ENCODE results near the gene DUSP5.
A peak's percentile ranks its signal among the peaks of the same experiment; 100 is the strongest.
"Not testable (repeated sequence)": the region's sequence is repeated elsewhere in the genome, so short reads cannot be mapped to it uniquely, and the experiment has no call there.

Gene DUSP5, protein sequence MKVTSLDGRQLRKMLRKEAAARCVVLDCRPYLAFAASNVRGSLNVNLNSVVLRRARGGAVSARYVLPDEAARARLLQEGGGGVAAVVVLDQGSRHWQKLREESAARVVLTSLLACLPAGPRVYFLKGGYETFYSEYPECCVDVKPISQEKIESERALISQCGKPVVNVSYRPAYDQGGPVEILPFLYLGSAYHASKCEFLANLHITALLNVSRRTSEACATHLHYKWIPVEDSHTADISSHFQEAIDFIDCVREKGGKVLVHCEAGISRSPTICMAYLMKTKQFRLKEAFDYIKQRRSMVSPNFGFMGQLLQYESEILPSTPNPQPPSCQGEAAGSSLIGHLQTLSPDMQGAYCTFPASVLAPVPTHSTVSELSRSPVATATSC

DNA sequence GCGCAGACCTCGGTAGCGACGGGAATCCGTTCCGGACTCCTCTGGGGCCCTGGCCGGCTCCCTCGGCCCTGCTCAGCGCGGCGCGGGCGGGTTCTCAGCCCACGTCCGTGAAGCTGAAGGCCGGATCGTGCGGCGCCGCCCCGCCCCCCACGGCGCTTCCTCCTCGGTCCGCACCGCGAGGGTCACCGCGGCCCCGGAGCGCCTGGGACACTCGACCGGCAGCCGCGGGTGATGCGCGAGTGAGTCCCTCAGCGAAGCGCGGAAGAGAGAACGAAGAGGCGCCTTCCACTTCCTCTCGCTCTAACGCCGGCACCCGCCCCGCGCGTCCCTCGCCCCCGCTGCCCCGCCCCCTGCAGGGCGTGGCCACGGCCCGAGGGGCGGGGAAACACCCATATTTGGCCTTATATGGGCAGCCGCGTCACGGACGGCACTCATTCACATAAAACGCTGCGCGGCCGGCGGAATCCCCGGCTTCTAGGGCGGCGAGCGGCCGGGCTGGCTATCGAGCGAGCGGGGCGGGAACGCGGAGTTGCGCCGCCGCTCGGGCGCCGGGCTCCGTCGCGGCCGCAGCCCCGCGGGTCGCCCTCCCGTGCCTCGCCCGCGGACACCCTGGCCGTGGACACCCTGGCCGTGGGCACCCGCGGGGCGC lies at the start of gene DUSP5:
TSS of gene DUSP5 (plus strand) at position 470 of the 649 bp plus-strand sequence. CDS start 215 bp downstream, outside the sequence.
- peak; percentile 96 to 100 for DNase-seq

DNA sequence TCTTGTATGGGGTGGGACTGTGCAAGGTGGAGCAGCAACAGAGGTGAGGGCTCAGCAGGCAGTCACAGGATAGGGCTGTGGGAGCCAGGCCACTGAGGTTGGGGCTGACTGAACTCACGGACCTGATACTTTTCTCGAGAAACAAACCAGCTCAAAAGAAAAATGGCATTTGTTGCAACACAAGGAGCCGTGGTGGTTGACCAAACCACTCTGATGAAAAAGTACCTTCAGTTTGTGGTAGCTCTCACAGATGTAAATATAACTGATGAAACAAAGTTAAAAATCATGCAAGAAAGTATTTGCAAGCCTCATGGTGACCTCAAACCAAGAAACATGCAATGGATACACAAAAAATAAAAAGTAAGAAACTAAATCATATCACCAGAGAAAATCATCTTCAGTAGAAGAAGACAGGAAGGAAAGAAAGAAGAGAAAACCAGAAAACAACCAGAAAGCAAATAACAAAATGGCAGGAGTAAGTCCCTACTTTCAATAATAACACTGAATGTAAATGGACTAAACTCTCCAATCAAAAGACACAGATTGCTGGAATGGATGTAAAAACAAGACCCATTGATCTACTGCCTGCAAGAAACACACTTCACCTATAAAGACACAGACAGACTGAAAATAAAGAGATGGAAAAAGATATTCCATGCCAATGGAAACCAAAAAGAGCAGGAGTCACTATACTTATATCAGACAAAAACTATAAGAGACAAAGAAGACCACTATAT lies 48.9 kb upstream of the DUSP5 start:
- DNase-seq: no peak

DNA sequence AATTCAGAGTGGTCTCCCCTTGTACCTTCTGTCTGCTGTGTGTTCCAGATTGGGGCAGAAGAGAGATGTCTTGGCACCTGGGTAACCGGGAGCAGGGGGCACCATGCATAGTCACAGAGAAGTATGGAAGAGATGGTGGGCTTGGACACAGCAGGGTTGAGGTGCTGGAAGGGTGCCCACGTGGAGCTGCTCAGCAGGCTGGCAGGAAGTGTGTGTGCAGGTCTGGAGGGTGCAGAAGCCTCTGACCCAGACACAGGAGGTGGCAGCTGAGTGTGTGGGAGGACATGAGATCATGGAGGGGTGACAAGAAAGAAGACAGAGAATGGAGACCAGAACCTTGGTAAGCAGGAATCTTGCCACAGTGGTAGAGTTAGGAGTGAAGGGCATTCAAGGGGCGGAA lies 42.3 kb upstream of the DUSP5 start:
- DNase-seq: peak in 1 of 2 donors; percentile 52

DNA sequence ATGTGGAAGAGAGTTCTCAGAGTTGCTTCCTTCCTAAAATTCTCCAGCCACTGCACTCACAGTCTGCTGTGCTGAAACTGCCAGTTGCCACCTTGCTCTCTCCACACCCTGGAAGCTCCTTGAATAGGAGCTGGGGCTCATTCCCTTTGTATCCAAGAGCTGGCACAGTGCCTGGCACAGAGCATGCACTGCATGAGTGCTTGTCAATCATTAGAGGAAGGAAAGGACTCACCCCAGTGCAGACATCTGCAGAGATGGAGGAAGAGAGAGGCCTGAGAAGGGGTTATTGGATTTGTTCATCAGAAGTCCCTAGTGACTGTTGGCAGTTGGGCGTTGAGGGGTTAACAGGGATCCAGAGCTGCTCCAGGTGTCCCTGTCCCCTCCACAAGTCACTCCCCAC lies 41.7 kb upstream of the DUSP5 start:
- no peak for DNase-seq

DNA sequence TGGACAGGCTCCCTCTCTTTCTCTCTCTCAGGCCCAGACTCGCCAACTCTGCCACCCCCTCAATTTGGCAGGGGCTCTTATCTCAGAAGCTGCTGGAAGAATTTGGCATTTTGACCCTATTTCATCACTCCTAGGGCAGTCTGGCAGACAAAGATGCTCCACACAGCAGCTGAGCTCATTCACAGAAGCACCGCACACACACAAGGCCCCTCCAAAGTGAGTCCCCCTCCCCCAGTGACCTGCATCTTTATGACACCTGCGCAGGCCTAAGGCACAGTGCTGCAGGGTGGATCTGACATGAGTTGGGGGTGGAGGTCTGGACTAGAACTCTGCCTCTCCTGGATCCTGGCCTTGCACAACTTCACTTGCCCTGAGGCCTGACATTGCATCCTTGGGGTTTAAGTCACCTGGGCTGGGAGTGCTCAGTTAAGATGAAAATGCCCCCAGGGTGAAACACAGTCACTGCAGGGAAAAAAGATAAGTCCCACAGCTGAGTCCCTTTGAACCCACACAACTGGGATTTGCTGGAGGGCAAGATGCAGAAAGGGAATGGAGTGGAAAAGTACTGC lies 41.1 kb upstream of the DUSP5 start:
- no peak for DNase-seq

DNA sequence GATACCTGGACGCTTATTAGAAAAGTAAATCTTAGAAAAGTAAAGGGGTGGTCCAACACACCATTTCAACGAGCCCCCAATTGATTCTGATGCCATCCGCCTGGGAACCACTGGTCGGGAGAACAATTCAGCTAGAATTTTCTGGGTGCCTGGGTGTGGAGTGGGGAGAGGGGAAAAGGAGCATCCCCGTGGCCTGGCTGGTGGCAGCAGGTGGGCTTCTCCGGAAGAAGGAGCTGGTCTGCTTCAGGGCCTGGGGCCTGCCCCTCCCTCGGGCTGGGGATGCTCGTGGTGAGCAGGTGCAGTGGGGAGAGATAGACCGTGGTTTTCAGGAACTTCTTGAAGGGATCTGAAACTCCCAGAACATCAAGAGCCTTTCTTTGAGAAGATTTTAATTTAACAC lies 39.9 kb upstream of the DUSP5 start:
- no peak for DNase-seq

DNA sequence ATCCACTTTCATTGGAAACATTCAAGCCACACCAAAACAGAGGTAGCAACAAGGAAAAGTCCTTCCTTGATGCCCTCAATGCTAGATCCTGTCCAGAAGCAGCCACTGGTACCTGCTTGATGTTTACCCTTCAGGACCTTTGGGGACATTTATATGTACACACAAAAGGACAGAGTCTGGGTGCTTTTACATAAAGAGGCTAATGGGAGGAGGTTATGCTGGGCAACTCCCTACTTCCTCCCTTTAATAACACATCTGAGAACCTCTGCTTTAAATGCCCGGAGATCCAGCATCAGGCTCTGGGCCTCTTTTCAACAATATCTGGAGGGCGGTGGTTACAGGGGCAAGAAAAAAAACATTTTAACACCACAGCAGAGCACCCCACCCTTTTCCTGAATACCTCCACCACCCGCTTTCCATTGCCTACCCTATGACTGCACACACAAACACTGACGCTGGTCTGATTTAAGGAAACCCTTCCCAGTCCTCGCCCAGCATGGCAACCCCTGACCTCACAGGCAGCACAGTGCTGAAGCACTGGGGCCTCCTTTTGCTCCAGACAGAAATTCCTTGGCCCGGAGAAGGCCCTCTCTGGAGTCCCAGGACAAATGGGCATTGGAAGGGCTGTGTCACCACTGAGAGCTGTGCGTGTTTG lies 39.3 kb upstream of the DUSP5 start:
- peak in 1 of 2 donors; percentile 15 for DNase-seq

DNA sequence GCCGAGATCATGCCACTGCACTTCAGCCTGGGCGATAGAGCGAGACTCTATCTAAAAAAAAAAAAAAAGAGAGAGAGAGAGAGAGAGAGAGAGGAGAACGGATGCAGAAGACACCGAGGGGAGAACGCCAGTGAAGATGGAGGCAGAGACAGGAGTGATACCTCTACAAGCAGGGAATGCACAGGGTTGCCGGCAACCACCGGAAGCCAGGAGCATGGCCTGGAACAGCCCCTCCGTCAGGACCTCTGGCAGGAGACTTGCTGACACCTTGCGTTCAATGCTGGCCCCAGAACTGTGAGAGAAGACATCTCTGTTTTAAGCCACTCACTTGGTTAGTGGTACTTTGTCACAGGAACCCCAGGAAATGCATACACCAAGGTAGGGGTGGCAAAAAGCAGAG lies 38.1 kb upstream of the DUSP5 start:
- no peak for DNase-seq

DNA sequence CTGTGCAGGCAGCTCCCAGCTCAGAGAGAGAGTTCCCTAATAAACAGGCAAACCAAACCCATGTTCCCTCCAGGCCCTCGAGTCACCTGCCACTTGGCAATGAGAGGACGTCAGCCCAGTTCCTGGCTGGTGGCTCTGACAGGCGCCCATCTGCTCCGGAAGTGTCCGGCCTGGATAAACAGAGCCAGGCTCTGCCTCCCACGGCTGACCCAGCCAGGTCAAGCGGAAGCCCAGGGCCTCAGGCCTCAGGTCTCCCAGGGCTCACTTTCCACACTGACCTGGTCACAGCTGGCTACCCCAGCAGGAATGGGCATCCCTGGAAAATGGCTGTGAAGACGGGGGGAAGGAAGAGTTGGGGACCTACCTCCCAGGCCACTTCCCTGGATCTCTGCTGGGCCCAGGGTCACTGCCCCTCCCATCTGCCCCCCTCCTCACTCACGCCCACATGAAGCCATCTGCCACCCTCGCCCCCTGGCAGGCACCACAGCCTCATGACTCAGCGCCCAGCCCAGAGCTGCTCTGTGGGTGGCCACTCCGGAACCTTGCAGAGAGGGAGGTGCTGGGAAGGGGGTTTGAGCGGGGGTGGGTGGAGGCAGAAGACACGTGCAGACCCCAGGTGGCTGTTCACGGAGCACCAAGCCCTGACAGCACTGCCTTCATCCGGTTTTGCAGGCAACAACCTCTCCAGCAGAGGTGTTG lies 37.4 kb upstream of the DUSP5 start:
- peak; percentile 14 to 59 for DNase-seq

DNA sequence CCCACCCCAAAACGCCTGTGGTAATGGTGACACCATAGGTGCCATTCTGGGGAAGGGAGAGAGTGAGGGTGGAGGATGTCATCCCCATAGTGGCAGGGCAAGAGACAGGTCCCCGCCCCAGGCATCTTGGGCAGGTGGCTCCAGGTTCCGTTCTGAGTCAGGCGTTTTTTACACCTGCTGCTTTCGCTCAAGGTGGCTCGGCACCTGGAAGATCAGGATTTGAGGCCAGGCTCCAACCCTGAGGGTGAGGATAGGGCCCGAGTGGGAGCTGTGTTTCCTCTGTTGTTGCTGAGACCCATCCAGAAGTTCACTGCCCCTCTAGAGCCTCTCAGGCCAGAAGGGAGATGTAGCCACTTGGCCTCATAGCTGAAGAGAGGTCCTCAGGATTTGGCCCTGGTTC lies 36.6 kb upstream of the DUSP5 start:
- DNase-seq: no peak

DNA sequence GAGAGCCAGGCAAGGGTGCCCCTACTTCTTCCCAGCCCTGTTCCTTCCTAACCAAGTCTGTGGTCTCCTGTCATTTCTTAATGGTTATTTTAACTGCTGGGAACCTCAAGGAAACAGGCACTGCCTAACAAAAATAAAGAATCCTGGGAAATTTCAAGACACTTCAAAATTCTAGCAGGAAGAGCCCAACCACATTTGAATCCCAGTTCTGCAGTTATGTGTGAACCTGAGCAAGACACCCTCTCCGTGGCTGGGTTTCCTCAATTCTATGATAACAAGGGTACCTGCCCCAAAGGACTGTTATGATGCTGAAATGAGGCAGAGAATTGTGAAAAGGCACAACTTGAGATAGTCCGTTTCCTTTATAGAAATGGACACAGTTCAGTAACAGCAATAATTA lies 36.2 kb upstream of the DUSP5 start:
- DNase-seq: no peak

DNA sequence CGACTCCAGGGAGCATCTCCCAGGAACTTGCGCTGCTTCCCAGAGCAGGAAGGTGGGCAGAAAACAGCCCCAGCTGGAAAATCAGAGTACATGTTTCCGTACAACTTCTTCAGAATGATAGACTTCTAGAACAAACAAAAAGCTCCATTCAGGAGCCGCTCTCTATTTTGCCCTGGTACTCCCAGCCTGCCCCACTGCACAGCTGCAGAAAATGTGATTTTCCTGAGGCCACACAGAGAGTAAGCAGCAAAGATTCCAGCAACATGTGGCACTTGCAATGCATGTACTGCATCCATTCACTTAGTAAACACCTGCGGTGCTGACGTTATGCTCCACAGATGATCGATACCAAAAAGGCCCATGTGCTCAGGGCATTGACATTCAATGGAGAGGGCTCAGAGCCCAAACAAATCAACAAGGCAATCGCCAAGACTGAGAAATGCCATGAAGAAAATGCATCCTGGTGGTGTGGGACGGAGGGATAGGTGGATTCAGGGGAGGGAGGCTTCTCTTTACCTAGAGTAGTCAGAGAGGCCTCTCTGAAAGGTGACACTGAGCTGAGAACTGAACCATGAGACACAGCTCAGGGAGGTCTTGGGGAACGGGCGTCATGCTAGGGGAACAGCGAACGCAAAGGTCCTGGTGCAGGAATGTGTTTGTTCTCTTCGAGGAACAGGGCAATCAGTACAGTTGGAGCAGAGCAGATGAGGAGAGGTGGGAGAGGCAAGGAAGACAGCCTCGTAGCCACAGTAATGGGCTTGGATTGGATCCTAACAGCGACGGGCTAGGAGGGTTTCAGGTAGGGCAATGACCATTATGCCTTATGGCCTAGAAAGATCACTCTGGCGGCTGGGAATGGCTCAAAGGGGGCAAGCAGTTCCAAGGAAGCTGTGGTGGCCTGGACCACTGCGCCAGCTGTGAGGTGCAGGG lies 35.3 kb upstream of the DUSP5 start:
- no peak for DNase-seq

DNA sequence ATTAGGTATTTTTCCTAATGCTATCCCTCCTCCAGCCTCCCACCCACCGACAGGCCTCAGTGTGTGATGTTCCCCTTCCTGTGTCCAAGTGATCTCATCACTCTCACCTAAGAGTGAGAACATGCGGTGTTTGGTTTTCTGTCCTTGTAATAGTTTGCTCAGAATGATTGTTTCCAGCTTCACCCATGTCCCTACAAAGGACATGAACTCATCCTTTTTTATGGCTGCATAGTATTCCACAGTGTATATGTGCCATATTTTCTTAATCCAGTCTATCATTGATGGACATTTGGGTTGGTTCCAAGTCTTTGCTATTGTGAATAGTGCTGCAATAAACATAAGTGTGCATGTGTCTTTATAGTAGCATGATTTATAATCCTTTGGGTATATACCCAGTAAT lies 29.4 kb upstream of the DUSP5 start:
- DNase-seq: not testable (repeated sequence)

DNA sequence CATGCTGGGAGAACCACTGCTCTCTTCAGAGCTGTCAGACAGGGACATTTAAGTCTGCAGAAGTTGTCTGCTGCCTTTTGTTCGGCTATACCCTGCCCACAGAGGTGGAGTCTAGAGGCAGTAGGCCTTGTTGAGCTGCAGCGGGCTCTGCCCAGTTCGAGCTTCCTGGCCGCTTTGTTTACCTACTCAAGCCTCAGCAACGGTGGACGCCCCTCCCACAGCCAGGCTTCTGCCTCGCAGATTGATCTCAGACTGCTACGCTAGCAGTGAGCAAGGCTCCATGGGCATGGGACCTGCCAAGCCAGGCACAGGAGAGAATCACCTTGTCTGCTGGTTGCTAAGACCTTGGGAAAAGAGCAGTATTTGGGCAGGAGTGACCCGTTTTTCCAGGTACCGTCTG lies 27.2 kb upstream of the DUSP5 start:
- DNase-seq: not testable (repeated sequence)

DNA sequence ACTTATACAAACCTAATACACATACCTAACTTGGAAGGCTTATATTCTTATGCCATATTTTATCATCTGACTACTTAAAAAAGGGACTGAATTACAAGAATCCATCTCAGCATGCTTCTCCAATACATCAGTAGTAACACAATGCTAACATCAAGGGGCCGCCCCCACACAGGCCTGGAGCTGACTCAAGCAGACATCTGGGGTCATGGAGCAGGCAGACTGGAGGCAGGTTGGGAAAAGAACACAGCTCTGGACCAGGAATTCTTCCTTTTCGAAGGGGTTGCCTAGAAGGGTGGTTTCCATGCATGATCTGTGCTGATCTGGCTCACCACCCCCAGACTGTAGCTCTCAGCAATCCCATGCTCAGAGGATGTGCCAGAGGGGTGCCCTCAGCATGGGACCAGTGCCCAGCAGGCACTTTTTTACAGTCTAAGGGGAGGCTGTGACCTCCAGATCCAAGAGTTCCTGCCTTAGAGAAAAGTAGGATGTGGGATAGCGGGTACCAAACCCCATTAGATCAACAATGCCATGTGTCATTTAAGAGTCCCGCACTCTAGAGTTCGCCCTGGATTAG lies 26.1 kb upstream of the DUSP5 start:
- DNase-seq: peak in 1 of 2 donors; percentile 42

DNA sequence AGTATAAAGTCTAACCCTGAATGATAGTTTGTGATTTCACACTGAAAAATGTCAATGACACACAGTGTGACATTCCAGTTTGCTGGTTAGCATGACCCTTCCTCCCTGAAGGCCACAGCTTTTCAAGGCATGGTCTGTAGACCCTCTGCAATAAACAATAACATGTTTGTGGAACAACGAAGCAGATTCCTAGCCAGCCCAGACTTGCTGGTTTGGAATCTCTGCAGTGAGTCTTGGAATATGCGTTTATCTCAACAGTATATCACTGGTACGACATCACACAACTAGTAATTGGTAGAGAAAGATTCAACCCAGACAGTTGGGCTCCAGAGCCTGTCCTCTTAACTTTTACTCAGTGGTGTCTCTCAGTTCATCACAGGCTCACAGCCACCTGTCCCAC lies 23.7 kb upstream of the DUSP5 start:
- DNase-seq: no peak

DNA sequence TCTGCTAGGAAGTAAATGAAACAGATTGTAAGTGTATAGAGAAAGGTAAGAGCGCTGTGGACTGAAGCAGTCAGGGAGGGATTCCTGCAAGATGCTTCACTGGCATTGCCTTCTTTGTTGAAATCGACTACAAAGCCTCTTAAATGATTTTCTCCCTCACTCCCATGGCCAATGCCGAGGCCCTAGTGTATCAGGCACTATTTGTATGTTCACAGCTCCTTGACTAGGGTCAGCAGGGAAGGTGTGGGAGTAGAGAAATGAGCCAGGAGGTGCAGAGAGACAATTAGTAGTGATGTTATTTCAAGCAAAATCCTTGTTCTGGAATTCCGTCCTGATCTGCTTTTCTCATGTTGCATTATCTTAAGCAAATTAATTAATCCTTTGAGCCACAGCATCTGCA lies 22.9 kb upstream of the DUSP5 start:
- DNase-seq: no peak

DNA sequence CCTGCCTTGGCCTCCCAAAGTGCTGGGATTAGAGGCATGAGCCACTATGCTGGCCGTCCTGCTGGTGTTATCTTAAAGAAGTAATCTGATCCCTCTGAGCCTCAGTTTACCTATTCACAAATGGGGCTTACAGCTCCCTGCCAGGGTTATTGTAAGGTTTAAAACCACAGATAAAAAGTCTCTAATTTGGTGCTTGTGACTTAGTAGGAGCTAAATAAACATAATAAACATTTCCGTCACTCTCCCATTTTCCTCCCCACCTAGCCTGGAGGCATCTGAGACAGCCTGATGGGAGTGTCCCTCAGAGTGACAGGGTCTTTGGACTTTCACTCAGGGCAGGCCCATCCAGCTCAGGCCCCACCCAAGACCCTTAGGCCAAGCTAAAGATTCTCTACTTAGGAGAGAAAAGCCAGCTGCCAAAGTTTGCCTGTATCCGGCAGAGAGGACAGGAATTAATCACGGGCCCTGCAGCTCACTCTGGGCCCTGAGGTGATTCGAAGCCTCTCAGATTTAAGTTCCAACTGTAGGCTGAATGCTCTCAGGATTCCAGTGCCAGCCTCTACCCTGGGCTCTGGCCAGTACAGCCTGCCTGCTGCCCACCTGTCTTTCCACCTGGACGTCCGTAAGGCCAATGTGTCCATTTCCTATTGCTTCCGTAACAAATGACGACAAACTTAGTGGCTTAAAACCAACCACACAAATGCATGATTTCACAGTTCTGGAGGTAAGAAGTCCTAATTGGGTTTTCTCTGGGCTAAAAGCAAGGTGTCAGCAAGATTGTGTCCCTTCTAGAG lies 21.8 kb upstream of the DUSP5 start:
- no peak for DNase-seq

DNA sequence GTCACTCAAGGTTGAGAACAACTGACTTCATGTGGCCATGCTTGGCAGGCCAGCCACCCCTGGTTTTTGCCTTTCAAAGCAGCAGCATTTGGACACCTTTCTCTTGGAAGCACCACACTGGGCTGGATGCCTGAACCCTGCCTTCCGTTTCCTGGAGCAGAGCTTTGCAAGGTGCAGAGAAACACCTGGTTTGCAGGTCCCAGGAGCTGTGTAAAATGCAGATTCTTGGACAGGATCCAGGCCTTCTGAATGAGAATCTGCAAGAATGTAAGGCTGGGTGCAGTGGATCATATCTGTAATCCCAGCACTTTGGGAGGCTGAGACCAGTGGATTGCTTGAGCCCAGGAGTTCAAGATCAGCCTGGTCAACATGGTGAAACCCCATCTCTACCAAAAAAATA lies 18.0 kb upstream of the DUSP5 start:
- no peak for DNase-seq

DNA sequence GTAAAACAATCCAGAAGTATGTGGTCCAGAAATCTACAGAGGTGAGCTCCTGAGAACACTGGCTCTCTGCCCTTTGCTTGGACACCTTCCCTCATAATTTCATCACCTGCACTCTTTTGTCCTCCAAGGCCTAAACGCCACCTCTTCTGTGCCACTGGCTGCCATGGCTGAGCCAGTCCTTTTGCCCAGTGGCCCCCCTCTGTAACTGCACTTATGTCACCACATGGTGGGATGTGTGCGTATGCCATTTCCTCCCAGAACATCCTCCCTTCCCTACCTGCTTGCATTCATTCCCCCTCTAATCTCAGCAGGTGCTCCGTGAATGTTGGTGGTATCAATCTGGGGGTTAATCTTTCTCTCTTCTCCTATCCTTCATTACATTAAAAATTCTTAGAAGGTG lies 17.3 kb upstream of the DUSP5 start:
- DNase-seq: no peak

Measured in inflammatory macrophage treated with lipopolysaccharide for 1 hour (primary cell).